ENCODE results near the gene CFAP92. TPM values are rescaled to one million over a fixed set of nuclear protein-coding genes. Genes with fewer than 3 reads are reported as not detected.
A peak's percentile ranks its signal among the peaks of the same experiment; 100 is the strongest.

The CFAP92 gene
- total RNA-seq, 1 donor from 2014 or later: 0.52 TPM

DNA sequence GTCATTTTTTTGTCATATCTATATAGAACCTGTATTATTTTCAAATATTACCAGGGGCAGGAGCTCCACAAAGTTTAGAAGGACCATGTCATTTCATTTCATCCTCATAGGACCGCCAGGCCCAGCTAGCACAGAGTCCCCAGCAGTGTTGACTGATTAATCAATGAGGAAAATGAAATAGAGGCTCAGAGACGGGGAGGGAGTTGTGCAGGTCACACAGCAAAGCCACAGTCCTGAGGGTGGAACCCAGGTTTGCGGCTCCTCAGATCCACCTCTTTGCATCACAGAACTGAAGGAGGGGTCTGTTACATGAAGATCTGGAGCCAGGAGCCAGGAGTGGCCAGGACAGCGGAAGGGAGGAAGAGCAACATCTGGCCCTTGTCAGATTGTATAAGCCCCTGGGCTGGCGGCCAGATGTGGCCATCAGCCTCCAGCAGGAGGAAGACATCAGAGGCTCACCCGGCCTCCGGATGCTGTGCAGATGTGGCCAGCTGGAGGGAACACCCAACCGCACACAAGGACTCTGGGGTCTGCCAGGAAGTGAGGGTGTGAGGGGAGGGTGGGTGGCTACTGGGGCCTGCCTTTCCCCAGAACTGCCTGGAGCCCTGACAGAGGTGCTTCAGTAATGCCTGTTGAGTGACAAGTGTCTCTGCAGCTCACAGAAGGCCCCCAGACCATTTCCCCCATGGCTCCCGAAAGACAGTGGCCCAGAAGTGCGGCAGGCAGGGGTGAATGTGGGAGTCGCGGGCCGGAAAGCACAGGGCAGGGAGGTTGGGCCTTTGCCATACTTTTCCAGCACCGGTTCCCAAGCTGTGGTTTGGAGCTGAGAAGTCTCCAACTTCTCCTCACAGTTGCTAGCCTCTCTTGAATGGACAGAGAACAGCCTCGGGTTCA, 28.5 kb upstream of the CFAP92 start:
- Histone ChIP-seq H3K27me3 (ENCODE audit: insufficient read depth, low read length) (peaks cover 15% of the 10 kb centered on the region), H3K79me2 (ENCODE audit: insufficient read depth, low read length) (no peaks in the 10 kb centered on the region), H3K36me3 (ENCODE audit: insufficient read depth, low read length) (no peaks in the 10 kb centered on the region), H3K27ac (ENCODE audit: low read depth, low read length) (no peak overlapping the region), H3K4me3 (ENCODE audit: insufficient read depth, low read depth, low read length) (no peak overlapping the region), H3K4me1 (ENCODE audit: insufficient read depth, low read length) (peaks cover 9% of the 10 kb centered on the region), H3K9me3 (ENCODE audit: insufficient read depth, low read depth, low read length) (no peaks in the 10 kb centered on the region), H2AFZ (ENCODE audit: low read depth, low read length) (no peak overlapping the region), H3K4me2 (ENCODE audit: low read length) (no peak overlapping the region), H4K20me1 (ENCODE audit: insufficient read depth, low read length) (no peaks in the 10 kb centered on the region), H3K9ac (ENCODE audit: low read length) (no peak overlapping the region)
- DNase-seq (ENCODE audit: low read depth): no peak
- Mint-ChIP-seq H3K36me3 (ENCODE audit: low read depth, unreplicated experiment) (peaks cover 3% of the 10 kb centered on the region), H3K4me3 (ENCODE audit: unreplicated experiment) (peak overlapping the region; percentile 6), H3K9me3 (ENCODE audit: unreplicated experiment) (peaks cover 5% of the 10 kb centered on the region), H3K27me3 (ENCODE audit: low read depth, unreplicated experiment) (peaks cover 28% of the 10 kb centered on the region), H3K27ac (ENCODE audit: unreplicated experiment) (no peak overlapping the region), H3K4me1 (ENCODE audit: low read depth, unreplicated experiment) (peaks cover 4% of the 10 kb centered on the region)
- no peak for TF ChIP-seq EZH2 (IDR thresholded peaks at IDR 0.05; ENCODE audit: insufficient read depth, low read length)
- TF ChIP-seq, protein P1, sequence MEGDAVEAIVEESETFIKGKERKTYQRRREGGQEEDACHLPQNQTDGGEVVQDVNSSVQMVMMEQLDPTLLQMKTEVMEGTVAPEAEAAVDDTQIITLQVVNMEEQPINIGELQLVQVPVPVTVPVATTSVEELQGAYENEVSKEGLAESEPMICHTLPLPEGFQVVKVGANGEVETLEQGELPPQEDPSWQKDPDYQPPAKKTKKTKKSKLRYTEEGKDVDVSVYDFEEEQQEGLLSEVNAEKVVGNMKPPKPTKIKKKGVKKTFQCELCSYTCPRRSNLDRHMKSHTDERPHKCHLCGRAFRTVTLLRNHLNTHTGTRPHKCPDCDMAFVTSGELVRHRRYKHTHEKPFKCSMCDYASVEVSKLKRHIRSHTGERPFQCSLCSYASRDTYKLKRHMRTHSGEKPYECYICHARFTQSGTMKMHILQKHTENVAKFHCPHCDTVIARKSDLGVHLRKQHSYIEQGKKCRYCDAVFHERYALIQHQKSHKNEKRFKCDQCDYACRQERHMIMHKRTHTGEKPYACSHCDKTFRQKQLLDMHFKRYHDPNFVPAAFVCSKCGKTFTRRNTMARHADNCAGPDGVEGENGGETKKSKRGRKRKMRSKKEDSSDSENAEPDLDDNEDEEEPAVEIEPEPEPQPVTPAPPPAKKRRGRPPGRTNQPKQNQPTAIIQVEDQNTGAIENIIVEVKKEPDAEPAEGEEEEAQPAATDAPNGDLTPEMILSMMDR (IDR thresholded peaks at IDR 0.05; ENCODE audit: insufficient read depth, low read depth, low read length): no peak
- FAIRE-seq: no peak

DNA sequence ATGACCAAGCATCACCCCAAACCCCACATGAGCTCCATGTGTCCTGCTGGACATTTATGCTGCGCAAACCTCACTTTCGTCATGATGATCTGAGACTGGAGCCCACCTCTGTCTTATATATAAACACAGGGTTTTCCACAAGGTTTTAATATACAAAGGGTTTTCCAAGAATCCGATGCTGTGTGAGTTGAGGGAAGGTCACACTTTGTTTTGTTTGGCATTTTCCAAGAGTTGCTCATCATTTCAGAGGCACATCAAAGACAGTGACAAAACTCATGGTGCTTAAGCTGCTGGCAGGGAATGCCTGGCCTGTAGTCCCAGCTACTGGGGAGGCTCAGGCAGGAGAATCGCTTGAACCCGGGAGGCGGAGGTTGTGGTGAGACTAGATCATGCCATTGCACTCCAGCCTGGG, 27.3 kb upstream of the CFAP92 start:
- H3K9ac ChIP-seq (ENCODE audit: low read length): no peak overlapping the region
- H3K36me3 ChIP-seq (ENCODE audit: insufficient read depth, low read length): no peaks in the 10 kb centered on the region
- no peak overlapping the region for H3K27ac ChIP-seq (ENCODE audit: low read depth, low read length)
- H3K4me2 ChIP-seq (ENCODE audit: low read length): peak overlapping the region; percentile 18
- no peak for FAIRE-seq
- no peak overlapping the region for H2AFZ ChIP-seq (ENCODE audit: low read depth, low read length)
- Mint-ChIP-seq H3K4me3 (ENCODE audit: unreplicated experiment) (no peak overlapping the region), H3K27me3 (ENCODE audit: low read depth, unreplicated experiment) (peaks cover 19% of the 10 kb centered on the region), H3K27ac (ENCODE audit: unreplicated experiment) (no peak overlapping the region), H3K9me3 (ENCODE audit: unreplicated experiment) (peaks cover 5% of the 10 kb centered on the region), H3K4me1 (ENCODE audit: low read depth, unreplicated experiment) (peaks cover 5% of the 10 kb centered on the region), H3K36me3 (ENCODE audit: low read depth, unreplicated experiment) (peaks cover 3% of the 10 kb centered on the region)
- H4K20me1 ChIP-seq (ENCODE audit: insufficient read depth, low read length): no peaks in the 10 kb centered on the region
- H3K9me3 ChIP-seq (ENCODE audit: insufficient read depth, low read depth, low read length): no peaks in the 10 kb centered on the region
- TF ChIP-seq, protein P1 (IDR thresholded peaks at IDR 0.05; ENCODE audit: insufficient read depth, low read depth, low read length): no peak
- no peak for TF ChIP-seq EZH2 (IDR thresholded peaks at IDR 0.05; ENCODE audit: insufficient read depth, low read length)
- H3K27me3 ChIP-seq (ENCODE audit: insufficient read depth, low read length): peaks cover 11% of the 10 kb centered on the region
- peak; percentile 8 for DNase-seq (ENCODE audit: low read depth)
- H3K4me3 ChIP-seq (ENCODE audit: insufficient read depth, low read depth, low read length): no peak overlapping the region
- H3K79me2 ChIP-seq (ENCODE audit: insufficient read depth, low read length): no peaks in the 10 kb centered on the region
- H3K4me1 ChIP-seq (ENCODE audit: insufficient read depth, low read length): peaks cover 5% of the 10 kb centered on the region

DNA sequence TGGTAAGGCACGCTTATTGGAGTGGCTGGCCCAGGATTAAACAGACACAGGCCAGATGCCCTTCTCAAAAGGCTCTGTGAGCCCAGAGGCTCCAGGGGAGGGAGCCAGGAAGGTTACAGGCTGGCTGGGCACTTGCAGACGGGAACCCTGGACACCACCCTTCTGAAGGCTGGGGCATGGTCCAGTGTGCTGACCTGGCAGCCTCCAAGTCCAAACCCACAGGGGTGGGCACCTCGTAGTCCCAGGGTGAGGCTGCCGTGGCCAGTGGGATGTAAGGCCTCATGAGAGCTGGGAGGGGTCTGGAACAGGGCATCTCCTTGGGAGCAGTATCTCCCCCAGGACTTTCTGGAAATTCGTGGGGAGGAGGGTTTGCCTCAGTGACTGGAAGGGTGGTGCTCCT, 26.8 kb upstream of the CFAP92 start:
- no peak overlapping the region for H3K9ac ChIP-seq (ENCODE audit: low read length)
- no peaks in the 10 kb centered on the region for H3K36me3 ChIP-seq (ENCODE audit: insufficient read depth, low read length)
- no peaks in the 10 kb centered on the region for H3K9me3 ChIP-seq (ENCODE audit: insufficient read depth, low read depth, low read length)
- no peak overlapping the region for H3K4me3 ChIP-seq (ENCODE audit: insufficient read depth, low read depth, low read length)
- peaks cover 8% of the 10 kb centered on the region for H3K27me3 ChIP-seq (ENCODE audit: insufficient read depth, low read length)
- no peak overlapping the region for H2AFZ ChIP-seq (ENCODE audit: low read depth, low read length)
- H4K20me1 ChIP-seq (ENCODE audit: insufficient read depth, low read length): no peaks in the 10 kb centered on the region
- Mint-ChIP-seq H3K27ac (ENCODE audit: unreplicated experiment) (no peak overlapping the region), H3K36me3 (ENCODE audit: low read depth, unreplicated experiment) (peaks cover 3% of the 10 kb centered on the region), H3K27me3 (ENCODE audit: low read depth, unreplicated experiment) (peaks cover 15% of the 10 kb centered on the region), H3K4me3 (ENCODE audit: unreplicated experiment) (no peak overlapping the region), H3K9me3 (ENCODE audit: unreplicated experiment) (peaks cover 5% of the 10 kb centered on the region), H3K4me1 (ENCODE audit: low read depth, unreplicated experiment) (peaks cover 10% of the 10 kb centered on the region)
- FAIRE-seq: no peak
- H3K27ac ChIP-seq (ENCODE audit: low read depth, low read length): no peak overlapping the region
- no peak for TF ChIP-seq EZH2 (IDR thresholded peaks at IDR 0.05; ENCODE audit: insufficient read depth, low read length)
- TF ChIP-seq, protein P1 (IDR thresholded peaks at IDR 0.05; ENCODE audit: insufficient read depth, low read depth, low read length): no peak
- peak overlapping the region; percentile 18 for H3K4me2 ChIP-seq (ENCODE audit: low read length)
- H3K79me2 ChIP-seq (ENCODE audit: insufficient read depth, low read length): no peaks in the 10 kb centered on the region
- peaks cover 5% of the 10 kb centered on the region for H3K4me1 ChIP-seq (ENCODE audit: insufficient read depth, low read length)
- DNase-seq (ENCODE audit: low read depth): no peak
